MCF 10A (cell line): Measurements from ENCODE around the gene INSL3. TPM values are rescaled to one million over a fixed set of nuclear protein-coding genes. Genes with fewer than 3 reads are reported as not detected.
"Not testable (repeated sequence)": the region's sequence is repeated elsewhere in the genome, so short reads cannot be mapped to it uniquely, and the experiment has no call there.

Experiments
- BruUV-seq: library from RNA; stranded (reverse); fragments of 400-500 nt; replicated peaks from 2 replicates; lab custom pipeline; 2021; lab: Mats Ljungman, UMichigan
- CTCF ChIA-PET: fragments of 300-600 bp; sonication (Branson Sonifier 250); formaldehyde crosslinking; extraction: SDS; loops from one replicate; lab custom pipeline; 2021; ENCODE audit warnings: antibody characterized with exemption, inconsistent platforms; lab: Yijun Ruan, JAX
- POLR2A ChIA-PET: fragments of 300-600, 350-650 bp; sonication (Branson Sonifier 250); formaldehyde crosslinking; extraction: SDS; loops from one replicate; lab custom pipeline; 2020; ENCODE audit warnings: antibody characterized with exemption, inconsistent platforms; lab: Yijun Ruan, JAX
- DNase-seq: peaks from one replicate; pipeline ENCODE4 v3.0.0-alpha.2; 2018; ENCODE audit not compliant: unreplicated experiment
- H3K27ac Mint-ChIP-seq: one replicate; pipeline ENCODE4 v1.8.0; 2022; ENCODE audit warnings: mild to moderate bottlenecking, low read depth, mixed read lengths; ENCODE audit not compliant: unreplicated experiment
- H3K27me3 Mint-ChIP-seq: one replicate; pipeline ENCODE4 v1.8.0; 2022; ENCODE audit warnings: mixed read lengths; ENCODE audit not compliant: insufficient read depth, unreplicated experiment
- H3K36me3 Mint-ChIP-seq: one replicate; pipeline ENCODE4 v1.8.0; 2022; ENCODE audit warnings: mild to moderate bottlenecking, moderate library complexity, mixed read lengths; ENCODE audit not compliant: insufficient read depth, unreplicated experiment
- H3K4me1 Mint-ChIP-seq: one replicate; pipeline ENCODE4 v1.8.0; 2022; ENCODE audit warnings: mixed read lengths; ENCODE audit not compliant: insufficient read depth, unreplicated experiment
- H3K4me3 Mint-ChIP-seq: one replicate; pipeline ENCODE4 v1.8.0; 2022; ENCODE audit warnings: mild to moderate bottlenecking, moderate library complexity, mixed read lengths; ENCODE audit not compliant: unreplicated experiment
- H3K9me3 Mint-ChIP-seq: one replicate; pipeline ENCODE4 v1.8.0; 2022; ENCODE audit warnings: mixed read lengths; ENCODE audit not compliant: unreplicated experiment
- intact Hi-C: fragments of 100-400 bp; cut with micrococcal nuclease; formaldehyde crosslinking; loops from 2 replicates; pipeline ENCODE4 v1.14.1; 2022
- total RNA-seq: library from RNA; stranded (reverse); gene quantifications from 2 replicates; pipeline ENCODE4 v1.2.3, GENCODE V29; 2022
- TF ChIP-seq, protein P1 (sequence below): fragments of 200-600 bp; IDR thresholded peaks from one replicate; pipeline ENCODE4 v1.8.0; 2022; ENCODE audit warnings: antibody characterized with exemption, mild to moderate bottlenecking; ENCODE audit not compliant: unreplicated experiment

The INSL3 gene
- total RNA-seq, 1 experiment from 2014 or later: not detected

DNA sequence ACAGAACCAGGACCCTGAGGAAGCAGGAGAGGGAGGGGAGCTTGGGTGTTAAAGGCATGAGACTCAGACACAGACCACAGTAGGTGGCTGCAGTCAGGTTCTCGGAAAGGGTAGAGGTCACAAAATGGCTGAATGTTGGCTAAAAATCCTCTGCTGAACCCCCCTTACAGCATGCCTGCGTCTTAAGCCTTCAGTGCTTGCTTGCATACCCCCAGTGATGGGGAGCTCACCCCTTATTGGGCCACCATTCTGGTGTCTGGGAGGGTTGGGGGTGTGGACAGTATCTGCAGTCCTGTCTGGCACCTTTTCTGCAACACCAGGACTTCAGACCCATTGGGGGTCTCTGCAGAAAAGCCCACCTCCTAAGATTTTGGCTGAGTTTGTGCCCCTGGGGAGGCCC lies 40.5 kb downstream of the INSL3 start:
- CTCF ChIA-PET: interaction anchor here (1.2 kb wide), 1 partner anchor 11 kb away, joined by 3 read pairs; no protein-coding TSS in a partner anchor
- intact Hi-C loops: no loop called here
- TF ChIP-seq, protein P1, sequence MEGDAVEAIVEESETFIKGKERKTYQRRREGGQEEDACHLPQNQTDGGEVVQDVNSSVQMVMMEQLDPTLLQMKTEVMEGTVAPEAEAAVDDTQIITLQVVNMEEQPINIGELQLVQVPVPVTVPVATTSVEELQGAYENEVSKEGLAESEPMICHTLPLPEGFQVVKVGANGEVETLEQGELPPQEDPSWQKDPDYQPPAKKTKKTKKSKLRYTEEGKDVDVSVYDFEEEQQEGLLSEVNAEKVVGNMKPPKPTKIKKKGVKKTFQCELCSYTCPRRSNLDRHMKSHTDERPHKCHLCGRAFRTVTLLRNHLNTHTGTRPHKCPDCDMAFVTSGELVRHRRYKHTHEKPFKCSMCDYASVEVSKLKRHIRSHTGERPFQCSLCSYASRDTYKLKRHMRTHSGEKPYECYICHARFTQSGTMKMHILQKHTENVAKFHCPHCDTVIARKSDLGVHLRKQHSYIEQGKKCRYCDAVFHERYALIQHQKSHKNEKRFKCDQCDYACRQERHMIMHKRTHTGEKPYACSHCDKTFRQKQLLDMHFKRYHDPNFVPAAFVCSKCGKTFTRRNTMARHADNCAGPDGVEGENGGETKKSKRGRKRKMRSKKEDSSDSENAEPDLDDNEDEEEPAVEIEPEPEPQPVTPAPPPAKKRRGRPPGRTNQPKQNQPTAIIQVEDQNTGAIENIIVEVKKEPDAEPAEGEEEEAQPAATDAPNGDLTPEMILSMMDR: no peak
- Mint-ChIP-seq H3K27ac (no peak overlapping the region), H3K4me1 (peaks cover 12% of the 10 kb centered on the region), H3K36me3 (no peaks in the 10 kb centered on the region), H3K9me3 (no peaks in the 10 kb centered on the region), H3K27me3 (no peaks in the 10 kb centered on the region), H3K4me3 (no peak overlapping the region)
- DNase-seq: no peak
- POLR2A ChIA-PET: no interaction called here
- BruUV-seq: no TSS peak

DNA sequence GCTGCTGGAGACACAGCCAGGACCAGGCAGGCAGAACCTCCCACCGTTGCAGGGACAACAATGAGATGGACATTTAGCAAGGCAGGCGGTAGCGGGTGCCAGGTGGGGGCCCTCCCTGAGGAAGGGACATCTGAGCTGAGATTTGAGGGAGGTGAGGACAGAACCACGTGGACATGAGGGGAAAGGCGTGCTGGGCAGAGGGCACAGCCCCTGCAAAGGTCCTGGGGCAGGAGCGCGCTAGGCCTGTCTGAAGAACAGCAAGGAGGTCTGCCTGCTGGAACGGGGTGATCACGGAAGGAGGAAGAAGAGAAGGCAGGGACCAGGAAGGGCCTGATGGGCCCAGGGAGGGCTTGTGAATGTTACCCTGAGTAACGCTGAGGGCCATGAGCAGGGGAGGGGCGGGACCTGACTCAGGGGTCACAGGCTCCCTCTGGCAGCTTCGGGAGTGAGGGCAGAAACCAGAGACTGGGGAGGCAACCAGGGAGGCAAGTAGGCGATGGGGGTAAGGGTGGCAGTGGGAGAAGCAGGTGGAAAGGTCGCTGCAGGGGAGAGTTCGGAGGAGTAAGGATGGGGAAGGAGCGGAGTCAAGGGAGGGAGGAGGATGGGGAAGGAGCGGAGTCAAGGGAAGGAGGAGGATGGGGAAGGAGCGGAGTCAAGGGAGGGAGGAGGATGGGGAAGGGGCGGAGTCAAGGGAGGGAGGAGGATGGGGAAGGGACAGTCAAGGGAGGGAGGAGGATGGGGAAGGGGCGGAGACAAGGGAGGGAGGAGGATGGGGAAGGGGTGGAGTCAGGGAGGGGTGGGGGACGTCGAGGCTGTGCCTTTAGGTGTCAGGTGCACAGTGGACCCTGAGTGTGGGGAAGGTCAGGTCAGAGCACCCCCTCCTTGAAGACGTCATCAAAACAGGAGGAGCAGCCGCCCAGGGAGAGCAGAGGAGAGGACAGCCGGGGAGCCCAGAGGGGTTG lies 42.1 kb downstream of the INSL3 start:
- Mint-ChIP-seq H3K27me3 (no peaks in the 10 kb centered on the region), H3K4me3 (no peak overlapping the region), H3K4me1 (peaks cover 13% of the 10 kb centered on the region), H3K9me3 (no peaks in the 10 kb centered on the region), H3K36me3 (no peaks in the 10 kb centered on the region), H3K27ac (no peak overlapping the region)
- POLR2A ChIA-PET: interaction anchor here (1.0 kb wide), 1 partner anchor 80 kb away, joined by 4 read pairs; no protein-coding TSS in a partner anchor
- DNase-seq: peak; percentile 79
- TF ChIP-seq, protein P1: no peak
- intact Hi-C loops: no loop called here
- CTCF ChIA-PET: interaction anchor here (0.6 kb wide), 1 partner anchor 176 kb away, joined by 6 read pairs; no protein-coding TSS in a partner anchor
- BruUV-seq: no TSS peak

DNA sequence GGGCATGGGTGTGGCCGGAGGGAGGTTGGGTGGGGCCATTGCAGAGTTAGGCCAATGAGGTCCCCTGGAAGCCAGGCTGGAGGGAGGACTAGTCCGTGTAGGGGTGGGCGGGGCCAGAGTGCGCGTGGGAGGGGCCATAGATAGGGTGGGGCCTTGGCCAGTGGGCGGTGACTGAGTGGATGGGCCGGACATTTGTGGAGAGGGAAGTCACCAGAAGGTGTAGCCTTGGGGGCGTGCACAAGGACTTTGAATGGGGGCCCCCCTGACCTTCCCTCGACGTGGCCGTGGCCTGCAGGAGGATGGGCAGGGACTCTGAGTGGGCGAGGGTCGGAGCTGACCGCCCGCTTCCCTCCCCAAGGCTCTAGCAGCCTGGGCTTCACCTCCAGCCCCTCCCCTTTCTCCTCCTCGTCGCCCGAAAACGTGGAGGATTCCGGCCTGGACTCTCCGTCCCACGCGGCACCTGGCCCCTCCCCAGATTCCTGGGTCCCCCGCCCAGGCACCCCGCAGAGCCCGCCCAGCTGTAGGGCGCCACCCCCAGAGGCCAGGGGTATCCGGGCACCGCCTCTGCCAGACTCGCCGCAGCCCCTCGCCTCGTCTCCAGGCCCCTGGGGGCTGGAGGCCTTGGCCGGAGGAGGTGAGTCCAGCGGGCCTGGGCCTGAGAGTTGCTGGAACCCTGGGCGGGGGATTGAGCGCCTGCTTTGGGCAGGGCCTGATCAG lies 42.9 kb downstream of the INSL3 start:
- intact Hi-C loops: no loop called here
- ChIA-PET POLR2A (interaction anchor here (1.0 kb wide), 1 partner anchor 81 kb away, joined by 4 read pairs; no protein-coding TSS in a partner anchor), CTCF (no interaction called here)
- DNase-seq: peak; percentile 83
- Mint-ChIP-seq H3K4me1 (peaks cover 13% of the 10 kb centered on the region), H3K4me3 (peak overlapping the region; percentile 23), H3K27me3 (no peaks in the 10 kb centered on the region), H3K9me3 (no peaks in the 10 kb centered on the region), H3K27ac (no peak overlapping the region), H3K36me3 (no peaks in the 10 kb centered on the region)
- TF ChIP-seq, protein P1: no peak
- BruUV-seq: no TSS peak

DNA sequence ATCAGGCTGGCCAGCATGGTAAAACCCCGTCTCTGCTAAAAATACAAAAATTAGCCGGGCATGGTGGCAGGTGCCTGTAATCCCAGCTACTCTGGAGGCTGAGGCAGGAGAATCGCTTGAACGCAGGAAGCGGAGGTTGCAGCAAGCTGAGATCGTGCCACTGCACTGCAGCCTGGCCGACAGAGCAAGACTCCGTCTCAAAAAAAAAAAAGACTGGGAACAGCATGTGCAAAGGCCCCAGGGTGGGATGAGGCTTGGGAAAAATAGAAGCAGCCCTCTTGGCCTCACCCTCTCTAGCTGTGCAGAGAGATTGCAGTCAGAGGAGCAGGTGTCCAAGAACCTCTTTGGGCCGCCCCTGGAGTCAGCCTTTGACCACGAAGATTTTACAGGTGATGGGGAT lies 43.5 kb downstream of the INSL3 start:
- BruUV-seq, H3K27me3 Mint-ChIP-seq, intact Hi-C loops, H3K27ac Mint-ChIP-seq, H3K9me3 Mint-ChIP-seq, H3K36me3 Mint-ChIP-seq, DNase-seq: not testable (repeated sequence)
- POLR2A ChIA-PET: interaction anchor here (0.9 kb wide), 1 partner anchor 59 kb away, joined by 3 read pairs; the partner anchor contains the start of gene MAP1S
- Mint-ChIP-seq H3K4me3 (peak overlapping the region; percentile 23), H3K4me1 (peaks cover 13% of the 10 kb centered on the region)
- CTCF ChIA-PET: interaction anchor here (0.6 to 0.8 kb wide), 2 partner anchors 79 to 187 kb away, joined by 4 to 5 read pairs; no protein-coding TSS in a partner anchor
